HG03135 (cell line): Measurements from ENCODE around the gene CAPZB.
"Not testable (repeated sequence)": the region's sequence is repeated elsewhere in the genome, so short reads cannot be mapped to it uniquely, and the experiment has no call there.

ENCODE experiments used
- ATAC-seq: cut with Tn5 transposase; IDR thresholded peaks from one replicate; pipeline ENCODE4 v1.9.1; 2021; ENCODE audit warnings: mild to moderate bottlenecking, moderate library complexity; ENCODE audit not compliant: unreplicated experiment

CAPZB gene

DNA sequence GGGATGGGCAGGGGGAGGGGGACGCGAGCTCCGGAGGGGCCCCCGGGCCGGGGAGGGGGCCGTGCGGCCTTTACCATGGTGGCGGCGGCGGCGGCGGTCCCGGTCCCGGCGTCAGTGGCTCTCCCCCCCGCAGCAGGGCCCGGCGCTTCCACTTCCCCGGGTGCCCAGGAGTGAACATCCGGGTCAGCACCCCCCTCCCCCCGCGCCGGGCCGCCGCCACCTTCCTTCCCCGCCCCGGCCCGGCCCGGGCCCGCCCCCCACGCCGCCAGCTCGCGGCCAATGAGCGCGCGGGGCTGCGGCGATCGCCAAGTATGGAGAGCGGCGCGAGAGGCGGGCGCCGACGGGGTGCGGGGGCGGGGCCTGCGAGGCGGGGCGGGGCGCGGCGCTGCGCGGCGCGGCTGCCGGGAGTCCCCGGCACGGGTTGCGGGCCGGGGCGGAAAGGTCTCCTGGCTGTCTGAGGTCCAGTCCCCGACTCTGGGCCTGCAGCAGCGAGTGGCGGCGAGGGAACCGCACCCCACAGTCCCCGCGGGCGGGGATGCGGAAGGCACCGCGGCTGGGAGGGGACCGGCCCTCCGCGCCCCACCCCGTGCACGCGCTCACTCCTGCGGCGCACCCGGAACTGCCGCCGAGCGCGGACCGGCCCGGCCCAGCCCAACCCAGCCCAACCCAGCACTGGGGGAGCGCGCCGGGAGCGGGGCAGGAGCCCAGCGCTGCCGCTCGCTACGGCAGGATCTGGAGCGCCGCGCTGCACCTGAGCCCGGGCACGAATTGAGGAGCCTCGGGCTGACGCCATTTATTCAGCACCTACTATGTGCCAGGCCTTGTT is at the start of gene CAPZB:
TSS of gene CAPZB (minus strand) at position 178 of the 826 bp plus-strand sequence. CDS start at position 77, 101 bp downstream.
- ATAC-seq: peak; percentile 75

DNA sequence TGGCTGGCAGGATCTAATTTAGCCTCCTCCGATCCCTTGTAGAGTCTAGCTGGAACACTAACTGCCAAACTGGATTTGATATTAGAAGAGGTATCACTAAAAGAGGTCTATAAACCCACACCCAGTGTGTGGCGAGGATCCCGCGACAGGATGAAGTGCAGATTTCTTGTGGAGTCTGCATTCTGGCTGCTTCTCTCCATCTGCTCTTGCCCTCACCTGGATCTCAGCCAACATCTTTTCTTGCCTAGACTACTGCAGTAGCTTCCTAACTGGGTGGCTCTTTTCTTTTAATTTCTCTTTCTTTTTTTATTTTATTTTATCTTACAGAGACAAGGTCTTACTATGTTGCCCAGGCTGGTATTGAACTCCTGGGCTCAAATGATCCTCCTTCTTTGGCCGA is 48.9 kb upstream of the CAPZB start:
- no peak for ATAC-seq

DNA sequence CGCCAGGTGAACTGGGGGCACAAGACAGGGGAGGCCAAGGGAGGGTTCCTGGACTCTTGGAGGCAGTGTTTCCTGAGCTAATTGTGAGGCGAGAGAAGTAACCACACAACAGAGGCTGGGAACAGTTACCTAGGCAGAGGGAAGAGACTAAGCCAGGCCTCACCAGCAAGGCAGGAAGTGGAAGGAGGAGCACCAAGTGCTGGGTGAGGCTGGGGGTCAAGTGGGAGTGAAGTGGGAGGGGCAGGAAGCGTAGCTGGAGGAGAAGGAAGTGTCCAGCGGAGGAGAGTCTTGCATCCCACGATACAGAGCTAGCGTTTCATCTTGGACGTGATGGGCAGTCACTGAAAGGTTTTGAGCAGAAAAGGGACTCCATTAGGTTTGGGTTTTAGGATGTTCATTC is 48.3 kb upstream of the CAPZB start:
- no peak for ATAC-seq

DNA sequence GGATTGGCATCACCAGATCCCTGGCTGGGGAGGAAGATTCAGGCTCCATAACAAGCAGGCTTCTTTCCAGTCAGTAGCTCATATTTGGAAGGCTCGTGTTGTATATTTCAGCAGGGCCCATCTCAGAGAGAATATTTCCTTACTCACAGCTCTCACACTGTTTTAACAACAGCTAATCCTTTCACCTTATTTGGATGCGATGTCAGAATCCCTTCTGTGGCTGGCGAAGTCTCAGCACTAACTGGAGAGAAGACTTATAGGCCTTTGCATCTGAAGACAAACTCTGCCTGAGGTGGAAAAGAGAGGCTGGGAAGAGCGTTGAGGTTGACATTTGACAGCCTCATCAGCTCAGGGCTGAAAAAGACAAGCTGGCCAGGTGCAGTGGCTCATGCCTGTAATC is 47.2 kb upstream of the CAPZB start:
- ATAC-seq: no peak

DNA sequence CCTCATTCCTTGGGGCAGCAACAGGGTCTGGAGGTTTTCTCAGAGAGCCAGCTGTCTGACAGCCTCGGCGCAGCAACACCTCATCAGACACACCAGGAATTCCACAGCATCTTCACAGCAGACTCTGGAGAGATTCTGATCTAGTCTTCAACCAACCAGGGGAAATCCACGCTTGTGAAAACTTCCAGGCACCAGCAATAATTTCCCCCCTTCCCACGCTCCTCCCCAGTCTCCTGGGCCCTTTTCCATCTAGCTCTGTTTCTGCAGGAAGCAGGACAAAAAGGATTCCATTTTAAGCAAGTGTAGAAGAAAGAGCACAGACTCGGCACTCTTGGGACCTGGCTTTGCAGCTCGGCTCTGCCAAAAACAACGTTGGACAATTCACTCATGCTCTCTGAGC is 44.3 kb upstream of the CAPZB start:
- no peak for ATAC-seq

DNA sequence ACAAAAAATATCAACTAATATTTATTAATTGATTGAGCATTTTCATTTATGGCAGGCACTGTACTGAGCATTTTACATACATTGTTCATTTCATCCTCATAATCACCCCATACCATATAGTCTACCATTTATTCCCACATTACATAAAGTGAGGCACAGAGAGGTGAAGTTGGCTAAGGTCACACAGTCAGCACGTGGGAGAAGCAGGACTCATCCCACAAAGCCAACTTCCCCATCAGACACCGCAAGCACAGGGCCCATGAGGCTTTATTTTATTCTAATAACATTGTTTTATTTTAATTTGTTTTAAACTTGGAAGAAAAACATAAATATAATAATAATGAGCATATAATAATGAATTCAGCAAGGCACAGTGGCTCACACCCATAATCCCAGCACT is 43.1 kb upstream of the CAPZB start:
- ATAC-seq: no peak

DNA sequence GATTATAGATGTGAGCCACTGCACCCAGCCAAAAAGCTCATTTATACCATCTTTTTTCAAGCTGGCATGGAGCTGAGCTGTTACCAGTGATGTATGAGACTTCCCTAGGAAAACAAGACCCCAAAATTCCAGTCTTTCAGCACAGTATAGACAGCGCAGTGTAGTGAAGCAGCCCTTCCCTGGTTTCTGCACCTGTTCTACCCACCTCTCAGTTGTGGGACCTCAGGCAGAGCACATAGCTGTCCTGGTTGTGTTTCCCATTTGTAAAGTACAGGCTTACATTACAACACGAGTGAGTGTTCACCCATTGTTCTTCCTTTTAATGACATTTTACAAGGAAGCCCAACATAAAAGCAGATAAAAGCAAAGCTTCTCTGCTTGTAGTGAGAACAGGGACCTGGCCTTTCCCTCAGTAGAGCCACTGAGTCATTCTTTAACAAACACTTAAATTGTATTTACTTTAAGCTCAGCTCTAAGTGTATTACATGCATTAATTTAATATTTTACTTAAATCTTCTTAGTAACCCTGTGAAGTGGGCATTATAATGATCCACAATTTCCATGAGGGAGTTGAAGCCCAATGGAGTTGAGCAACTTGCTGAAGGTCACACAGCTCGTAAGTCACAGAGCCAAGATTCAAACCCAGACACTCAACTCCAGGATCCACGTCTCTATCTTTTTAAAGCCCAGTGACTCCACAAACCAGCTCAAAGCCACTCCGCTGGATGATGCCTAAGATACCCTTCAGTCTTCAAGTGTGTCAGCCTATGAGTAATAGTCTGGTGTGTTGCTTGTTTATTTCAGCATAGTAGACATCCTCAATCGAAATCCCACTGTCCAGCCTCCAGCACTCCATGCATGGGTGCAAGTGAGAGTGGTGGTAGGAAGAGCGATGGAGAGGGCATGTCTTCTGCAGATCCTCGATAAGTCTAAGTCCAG is 40.5 kb upstream of the CAPZB start:
- ATAC-seq: no peak

DNA sequence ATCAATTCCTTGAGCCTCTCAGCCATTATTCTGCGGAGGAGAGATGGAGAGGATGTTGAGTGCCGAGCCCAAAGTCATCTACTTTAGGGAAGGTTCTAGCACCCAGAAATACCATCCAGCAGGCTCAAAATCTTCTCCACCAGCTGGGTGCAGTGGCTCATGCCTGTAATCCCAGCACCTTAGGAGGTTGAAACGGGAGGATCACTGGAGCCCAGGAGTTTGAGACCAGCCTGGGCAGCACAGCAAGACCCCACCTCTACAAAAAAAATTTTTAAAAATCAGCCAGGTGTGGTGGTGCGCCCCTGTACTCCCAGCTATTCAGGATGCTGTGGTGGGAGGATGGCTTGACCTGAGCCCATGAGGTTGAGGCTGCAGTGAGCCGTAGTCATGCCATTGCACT is 39.5 kb upstream of the CAPZB start:
- no peak for ATAC-seq

DNA sequence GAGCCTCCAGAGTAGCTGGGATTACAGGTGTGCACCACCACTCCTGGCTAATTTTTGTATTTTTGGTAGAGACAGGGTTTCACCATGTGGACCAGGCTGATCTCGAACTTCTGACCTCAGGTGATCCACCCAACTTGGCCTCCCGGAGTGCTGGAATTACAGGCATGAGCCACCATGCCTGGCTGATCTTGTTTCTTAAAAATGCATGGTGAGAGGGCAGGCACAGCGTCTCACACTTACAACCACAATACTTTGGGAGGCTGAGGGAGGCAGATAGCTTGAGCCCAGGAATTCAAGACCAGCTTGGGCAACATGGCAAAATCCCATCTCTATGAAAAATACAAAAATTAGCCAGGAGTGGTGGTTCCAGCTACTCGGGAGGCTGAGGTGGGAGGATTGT is 37.2 kb upstream of the CAPZB start:
- ATAC-seq: not testable (repeated sequence)

DNA sequence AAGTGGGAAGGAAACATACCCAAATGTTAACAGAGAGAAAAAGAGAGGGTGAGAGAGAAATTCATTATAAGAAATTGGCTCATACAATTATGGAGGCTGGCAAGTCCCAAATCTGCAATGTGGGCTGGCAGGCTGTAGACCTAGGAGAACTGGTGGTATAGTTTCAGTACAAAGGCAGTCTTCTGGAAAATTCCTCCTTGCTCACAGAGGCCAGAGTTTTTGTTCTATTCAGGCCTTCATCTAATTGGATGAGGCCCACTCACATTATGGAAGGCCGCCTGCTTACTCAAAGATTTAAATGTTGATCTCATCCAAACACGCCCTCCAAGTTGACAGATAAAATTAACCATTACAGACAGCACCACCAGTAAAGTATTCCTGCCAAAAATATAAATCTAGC is 36.1 kb upstream of the CAPZB start:
- ATAC-seq: no peak

DNA sequence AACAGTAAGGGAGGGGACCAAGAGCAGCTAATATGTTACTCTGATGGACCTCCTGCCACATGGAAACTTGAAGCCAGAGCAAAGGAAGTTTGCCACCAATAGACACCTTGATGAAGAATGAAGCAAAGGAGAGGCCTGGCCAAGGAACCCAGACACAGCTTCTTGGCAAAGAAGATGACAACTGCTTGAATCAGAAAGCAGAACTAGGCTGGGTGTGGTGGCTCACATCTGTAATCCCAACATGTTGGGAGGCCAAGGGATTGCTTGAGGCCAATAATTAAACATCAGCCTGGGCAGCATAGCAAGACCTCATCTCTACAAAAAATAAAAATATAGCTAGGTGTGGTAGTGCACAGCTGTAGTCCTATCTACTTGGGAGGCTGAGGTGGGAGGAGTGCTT is 31.7 kb upstream of the CAPZB start:
- no peak for ATAC-seq

DNA sequence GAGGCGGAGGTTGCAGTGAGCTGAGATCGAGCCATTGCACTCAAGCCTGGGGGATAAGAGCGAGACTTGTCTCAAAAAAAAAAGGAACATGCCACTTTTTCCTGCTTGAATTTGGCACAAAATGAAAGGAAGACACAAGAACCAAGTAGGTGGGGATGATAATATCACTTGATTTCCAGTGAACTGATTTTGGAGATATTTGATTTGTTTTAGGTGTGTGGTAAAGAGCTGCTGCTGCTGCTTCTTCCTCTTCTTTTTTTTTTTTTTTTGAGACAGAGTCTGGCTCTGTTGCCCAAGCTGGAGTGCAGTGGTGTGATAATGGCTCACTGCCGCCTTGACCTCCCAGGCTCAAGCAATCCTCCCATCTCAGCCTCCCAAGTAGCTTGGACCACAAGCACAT is 29.9 kb upstream of the CAPZB start:
- ATAC-seq: no peak

DNA sequence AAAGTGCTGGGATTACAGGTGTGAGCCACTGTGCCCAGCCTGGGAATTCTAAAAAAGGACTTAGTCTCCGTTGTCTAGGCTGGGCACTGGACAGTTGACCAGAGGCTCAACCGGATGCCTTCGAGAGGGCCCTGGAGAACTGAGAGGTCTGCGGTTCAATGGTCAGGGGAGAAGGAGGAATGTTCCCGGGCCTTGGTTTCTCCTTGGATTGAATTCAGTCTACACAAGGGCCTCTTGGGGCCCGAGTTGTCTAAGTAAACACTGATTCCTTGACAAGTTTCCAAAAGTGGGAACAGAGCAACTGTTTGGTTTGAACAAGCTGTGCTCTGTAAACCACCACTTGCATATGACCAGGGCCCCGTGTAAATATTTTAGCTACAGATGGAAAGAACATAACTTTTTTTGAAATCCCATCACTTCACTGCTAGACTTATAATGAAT is 29.1 kb upstream of the CAPZB start:
- no peak for ATAC-seq

DNA sequence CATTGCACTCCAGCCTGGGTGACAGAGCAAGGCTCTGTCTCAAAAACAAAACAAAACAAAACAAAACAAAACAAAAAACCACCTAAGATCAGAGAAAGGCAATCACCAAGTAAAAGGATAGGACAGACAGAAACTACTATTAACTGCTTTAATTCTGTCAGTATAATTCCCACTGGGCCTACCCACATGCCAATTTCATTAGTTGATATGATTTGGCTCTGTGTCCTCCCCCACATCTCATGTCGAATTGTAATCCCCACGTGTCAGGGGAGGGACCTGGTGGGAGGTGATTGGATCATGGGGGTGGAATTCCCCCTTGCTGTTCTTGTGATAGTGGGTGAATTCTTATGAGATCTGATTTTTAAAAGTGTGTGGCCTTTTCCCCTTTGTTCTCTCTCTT is 27.2 kb upstream of the CAPZB start:
- ATAC-seq: no peak

DNA sequence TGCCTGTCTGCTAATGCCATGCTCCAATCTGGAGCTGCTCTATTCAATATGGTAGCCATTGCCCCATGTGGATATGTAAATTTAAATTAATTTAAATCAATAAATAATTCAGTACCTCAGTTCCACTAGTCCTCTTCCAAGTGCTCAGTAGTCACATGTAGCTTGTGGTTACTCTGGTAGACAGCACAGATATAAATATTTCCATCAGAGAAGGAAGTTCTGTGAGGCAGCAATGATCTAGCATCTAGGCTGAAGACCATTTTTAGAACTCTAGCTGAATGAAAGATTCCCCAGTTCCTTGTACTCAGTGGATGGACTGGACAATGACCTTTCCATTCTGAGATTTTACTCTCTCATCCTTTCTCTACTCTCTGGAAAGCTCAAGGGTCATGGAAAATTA is 25.8 kb upstream of the CAPZB start:
- no peak for ATAC-seq

DNA sequence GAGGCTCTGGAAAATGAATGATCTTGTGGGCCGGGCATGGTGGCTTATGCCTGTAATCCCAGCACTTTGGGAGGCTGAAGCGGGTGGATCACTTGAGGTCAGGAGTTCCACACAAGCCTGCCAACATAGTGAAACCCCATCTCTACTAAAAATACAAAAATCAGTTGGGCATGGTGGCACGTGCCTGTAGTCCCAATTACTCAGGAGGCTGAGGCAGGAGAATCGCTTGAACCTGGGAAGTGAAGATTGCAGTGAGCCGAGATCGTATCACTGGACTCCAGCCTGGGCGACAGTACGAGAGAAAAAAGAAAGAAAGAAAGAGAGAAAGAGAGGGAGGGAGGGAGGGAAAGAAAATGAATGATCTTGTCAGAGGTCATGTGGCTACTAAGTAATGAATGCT is 24.3 kb upstream of the CAPZB start:
- not testable (repeated sequence) for ATAC-seq

DNA sequence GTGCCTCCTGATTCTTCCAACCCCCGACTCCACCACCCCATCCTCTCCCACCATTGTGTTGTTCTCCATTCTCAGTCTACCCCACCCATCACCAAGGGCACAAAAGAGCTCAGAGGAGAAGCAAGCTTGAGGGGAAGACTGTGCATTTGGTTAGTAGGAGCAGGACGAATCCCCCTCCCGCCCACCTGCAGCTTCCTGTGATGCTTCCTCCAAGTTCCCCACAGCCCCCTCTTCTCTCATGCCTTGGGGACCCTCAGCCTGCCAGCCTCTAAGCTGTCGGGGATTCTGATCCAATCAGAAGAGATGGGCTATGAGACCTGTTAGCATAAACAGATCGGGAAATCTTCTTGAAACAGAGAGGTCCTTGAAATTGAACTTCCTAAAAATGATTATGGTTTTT is 22.2 kb upstream of the CAPZB start:
- ATAC-seq: no peak

DNA sequence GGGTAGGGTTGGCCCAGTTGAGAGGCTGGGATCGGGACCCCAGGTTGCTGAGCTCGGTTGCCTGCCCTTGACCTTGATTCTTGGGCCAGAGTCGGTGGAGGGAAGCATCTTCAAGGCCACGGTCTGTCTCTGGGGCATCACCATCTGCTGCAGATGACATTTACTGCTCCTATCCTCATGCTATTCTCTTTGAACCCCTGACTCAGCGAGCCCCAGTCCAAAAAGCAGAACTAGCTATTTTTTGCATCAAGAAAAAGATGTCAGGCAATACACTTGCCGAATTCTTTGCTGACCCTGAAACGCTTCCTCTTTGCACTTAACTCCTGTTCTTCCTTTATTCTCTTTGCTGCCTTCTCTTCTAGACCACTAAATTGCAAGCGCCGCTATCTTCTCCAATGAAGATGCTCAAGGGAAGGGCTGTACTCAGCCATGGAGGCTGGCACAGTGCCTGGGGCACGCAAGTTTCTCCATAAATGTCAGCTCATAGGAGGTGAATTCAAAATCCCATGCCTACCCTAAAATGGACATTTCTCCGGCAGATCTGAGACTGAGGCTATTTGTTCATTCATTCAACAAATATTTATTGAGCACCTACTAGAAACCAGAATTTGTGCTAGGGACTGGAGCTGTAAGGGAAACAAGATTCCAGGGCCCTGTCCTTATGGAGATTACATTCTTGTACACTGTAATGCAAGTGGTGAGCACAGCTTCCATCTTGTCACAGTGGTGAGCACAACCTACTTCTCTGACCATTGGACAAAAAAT is 20.5 kb upstream of the CAPZB start:
- ATAC-seq: no peak

DNA sequence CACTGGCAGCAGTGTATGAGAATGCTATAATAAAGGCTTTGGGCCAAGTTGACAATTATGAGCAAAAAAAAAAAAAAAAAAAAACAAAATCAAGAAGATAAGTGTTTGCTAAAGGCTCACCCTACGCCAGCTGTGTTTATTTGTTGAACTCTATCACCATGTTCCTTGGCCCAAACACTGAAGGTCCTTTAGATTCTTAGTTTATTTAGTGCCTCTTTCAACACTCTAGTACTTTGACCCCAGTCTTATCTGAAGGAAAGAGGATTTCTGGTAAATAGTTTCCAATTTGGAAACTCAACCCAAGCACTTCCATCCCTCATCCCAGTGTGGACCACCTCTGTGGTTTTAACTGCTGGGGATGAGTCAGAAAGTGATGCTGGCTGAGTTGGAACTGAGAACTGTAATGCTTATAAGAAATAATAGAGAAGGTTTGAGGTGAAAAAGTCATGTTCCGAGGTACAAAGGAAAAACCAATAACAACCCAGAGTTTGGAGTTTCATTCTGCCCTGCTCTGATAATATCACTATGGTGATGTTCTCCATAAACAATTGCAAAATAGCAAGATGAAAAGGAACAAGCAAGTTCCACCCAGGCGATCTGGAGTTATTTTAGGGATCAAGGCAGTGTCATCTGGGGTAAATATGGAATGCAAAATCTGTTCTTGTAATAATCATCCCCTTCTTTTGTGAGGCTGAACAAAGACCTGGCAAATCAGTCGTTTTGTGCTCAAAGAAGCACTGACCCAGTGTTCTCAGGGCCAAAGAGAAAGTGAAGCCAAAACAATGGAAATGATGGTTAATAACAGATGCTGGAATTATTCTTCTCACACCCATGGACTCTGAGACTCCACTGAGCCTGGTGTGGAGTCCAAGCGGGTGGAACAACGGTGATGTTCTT is 19.7 kb upstream of the CAPZB start:
- no peak for ATAC-seq

DNA sequence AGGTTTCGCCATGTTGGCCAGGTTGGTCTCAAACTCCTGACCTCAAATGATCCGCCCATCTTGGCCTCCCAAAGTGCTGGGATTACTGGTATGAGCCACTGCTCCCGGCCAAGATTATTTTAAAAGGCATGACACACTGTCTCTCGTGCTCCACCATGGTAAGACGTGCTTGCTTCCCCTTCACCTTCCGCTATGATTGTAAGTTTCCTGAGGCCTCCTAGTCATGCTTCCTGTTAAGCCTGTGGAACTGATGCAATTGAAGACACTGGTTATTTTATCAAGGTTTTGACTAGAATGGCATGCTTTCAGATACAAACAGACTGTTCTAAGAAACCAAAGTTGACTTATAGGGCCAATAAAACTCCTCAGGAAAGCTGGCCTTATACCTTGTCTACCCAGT is 16.9 kb upstream of the CAPZB start:
- ATAC-seq: not testable (repeated sequence)
